ENCODE measurements around the gene PTGFRN.
"Not testable (repeated sequence)": the region's sequence is repeated elsewhere in the genome, so short reads cannot be mapped to it uniquely, and the experiment has no call there.

PTGFRN gene

GRCh38 chr1:116971258-116971860, 61.6 kb downstream of the PTGFRN start:
- Histone ChIP-seq H3K9me2 (replicated peaks; ENCODE audit: insufficient read depth, low read length) (no peaks in the 10 kb centered on the region), H3K27me3 (ENCODE audit: low read length) (no peaks in the 10 kb centered on the region), H3K9me3 (ENCODE audit: insufficient read depth, low read length) (no peaks in the 10 kb centered on the region), H4K20me1 (ENCODE audit: low read depth, low read length) (no peaks in the 10 kb centered on the region), H3K9ac (ENCODE audit: low read length) (no peak overlapping the region), H3F3A (ENCODE audit: insufficient read depth) (no peaks in the 10 kb centered on the region), H3K79me2 (ENCODE audit: insufficient read depth, low read length) (no peaks in the 10 kb centered on the region), H3K4me3 (ENCODE audit: insufficient read depth, low read length, poor library complexity, severe bottlenecking) (no peak overlapping the region), H3K27ac (ENCODE audit: low read depth, low read length) (no peak overlapping the region), H3K4me2 (ENCODE audit: low read depth, low read length, poor library complexity, severe bottlenecking) (no peak overlapping the region), H2AFZ (ENCODE audit: low read depth, low read length, severe bottlenecking) (no peak overlapping the region), H3K36me3 (ENCODE audit: low read length) (no peaks in the 10 kb centered on the region)
- TF ChIP-seq EZH2phosphoT487 (conservative IDR thresholded peaks at IDR 0.05; ENCODE audit: low read length) = no peak
- TF ChIP-seq, protein P1, sequence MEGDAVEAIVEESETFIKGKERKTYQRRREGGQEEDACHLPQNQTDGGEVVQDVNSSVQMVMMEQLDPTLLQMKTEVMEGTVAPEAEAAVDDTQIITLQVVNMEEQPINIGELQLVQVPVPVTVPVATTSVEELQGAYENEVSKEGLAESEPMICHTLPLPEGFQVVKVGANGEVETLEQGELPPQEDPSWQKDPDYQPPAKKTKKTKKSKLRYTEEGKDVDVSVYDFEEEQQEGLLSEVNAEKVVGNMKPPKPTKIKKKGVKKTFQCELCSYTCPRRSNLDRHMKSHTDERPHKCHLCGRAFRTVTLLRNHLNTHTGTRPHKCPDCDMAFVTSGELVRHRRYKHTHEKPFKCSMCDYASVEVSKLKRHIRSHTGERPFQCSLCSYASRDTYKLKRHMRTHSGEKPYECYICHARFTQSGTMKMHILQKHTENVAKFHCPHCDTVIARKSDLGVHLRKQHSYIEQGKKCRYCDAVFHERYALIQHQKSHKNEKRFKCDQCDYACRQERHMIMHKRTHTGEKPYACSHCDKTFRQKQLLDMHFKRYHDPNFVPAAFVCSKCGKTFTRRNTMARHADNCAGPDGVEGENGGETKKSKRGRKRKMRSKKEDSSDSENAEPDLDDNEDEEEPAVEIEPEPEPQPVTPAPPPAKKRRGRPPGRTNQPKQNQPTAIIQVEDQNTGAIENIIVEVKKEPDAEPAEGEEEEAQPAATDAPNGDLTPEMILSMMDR (IDR thresholded peaks at IDR 0.05; ENCODE audit: insufficient read depth, low read length, poor library complexity, severe bottlenecking) = no peak

DNA sequence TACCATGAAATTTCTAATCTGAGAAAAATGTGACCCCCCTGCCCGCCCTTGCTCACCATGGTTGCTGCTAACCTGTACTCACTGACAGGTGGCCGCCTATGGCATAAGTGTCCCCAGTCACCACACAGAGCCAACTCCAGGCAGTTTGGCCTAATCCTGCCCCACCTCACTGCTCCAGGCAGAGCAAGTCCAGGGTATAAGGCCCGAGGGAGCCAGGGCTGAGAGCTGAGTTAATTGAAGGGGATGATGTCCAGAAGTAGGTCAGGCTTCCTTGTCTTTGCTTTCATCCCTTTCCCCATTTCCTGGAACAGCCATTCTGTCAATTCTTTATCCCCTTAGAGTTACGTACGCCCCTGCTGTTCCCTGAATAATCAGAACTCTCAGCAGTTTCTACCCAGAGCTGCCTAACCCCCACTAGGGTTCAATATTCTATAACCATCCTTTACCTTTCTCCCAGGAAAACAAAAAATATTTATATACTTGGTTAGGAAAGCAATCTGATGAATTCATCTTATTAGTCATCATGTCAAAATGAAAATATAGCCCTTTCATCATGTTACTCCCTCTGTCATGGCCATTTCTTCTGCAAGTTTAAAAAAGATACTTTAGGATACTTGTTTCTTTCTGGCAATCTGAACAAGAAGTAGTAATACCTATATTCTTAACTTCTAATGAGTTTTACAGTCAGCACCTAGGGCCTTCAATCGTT, 62.4 kb downstream of the PTGFRN start:
- Histone ChIP-seq H3K9me2 (replicated peaks; ENCODE audit: insufficient read depth, low read length) (no peaks in the 10 kb centered on the region), H4K20me1 (ENCODE audit: low read depth, low read length) (no peaks in the 10 kb centered on the region), H2AFZ (ENCODE audit: low read depth, low read length, severe bottlenecking) (no peak overlapping the region), H3K79me2 (ENCODE audit: insufficient read depth, low read length) (no peaks in the 10 kb centered on the region), H3K27me3 (ENCODE audit: low read length) (no peaks in the 10 kb centered on the region), H3F3A (ENCODE audit: insufficient read depth) (no peaks in the 10 kb centered on the region), H3K4me3 (ENCODE audit: insufficient read depth, low read length, poor library complexity, severe bottlenecking) (no peak overlapping the region), H3K4me2 (ENCODE audit: low read depth, low read length, poor library complexity, severe bottlenecking) (no peak overlapping the region), H3K36me3 (ENCODE audit: low read length) (no peaks in the 10 kb centered on the region), H3K27ac (ENCODE audit: low read depth, low read length) (no peak overlapping the region), H3K9me3 (ENCODE audit: insufficient read depth, low read length) (no peaks in the 10 kb centered on the region), H3K9ac (ENCODE audit: low read length) (no peak overlapping the region)
- no peak for TF ChIP-seq EZH2phosphoT487 (conservative IDR thresholded peaks at IDR 0.05; ENCODE audit: low read length)
- TF ChIP-seq, protein P1 (IDR thresholded peaks at IDR 0.05; ENCODE audit: insufficient read depth, low read length, poor library complexity, severe bottlenecking) = no peak

DNA sequence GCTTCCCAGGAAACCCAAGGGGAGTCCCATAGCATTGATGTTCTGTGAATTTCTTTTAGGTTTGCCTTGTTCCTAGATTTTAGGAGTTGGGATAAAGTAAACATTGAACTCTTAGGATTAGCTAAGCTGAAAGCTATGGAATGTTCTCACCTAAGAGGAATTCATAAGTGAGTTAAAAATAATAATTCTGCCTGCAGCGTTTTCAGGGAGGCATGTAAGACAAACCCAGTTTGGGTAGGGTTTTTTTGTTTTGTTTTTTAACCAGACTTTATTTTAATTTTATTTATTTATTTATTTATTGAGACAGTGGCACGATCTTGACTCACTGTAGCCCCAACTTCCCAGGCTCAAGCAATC, 62.9 kb downstream of the PTGFRN start:
- H3K9me3 ChIP-seq (ENCODE audit: insufficient read depth, low read length) = no peaks in the 10 kb centered on the region
- no peak overlapping the region for H3K4me3 ChIP-seq (ENCODE audit: insufficient read depth, low read length, poor library complexity, severe bottlenecking)
- TF ChIP-seq EZH2phosphoT487 (conservative IDR thresholded peaks at IDR 0.05; ENCODE audit: low read length) = no peak
- TF ChIP-seq, protein P1 (IDR thresholded peaks at IDR 0.05; ENCODE audit: insufficient read depth, low read length, poor library complexity, severe bottlenecking) = no peak
- H3K4me2 ChIP-seq (ENCODE audit: low read depth, low read length, poor library complexity, severe bottlenecking) = no peak overlapping the region
- no peak overlapping the region for H3K27ac ChIP-seq (ENCODE audit: low read depth, low read length)
- H3F3A ChIP-seq (ENCODE audit: insufficient read depth) = no peaks in the 10 kb centered on the region
- no peak overlapping the region for H3K9ac ChIP-seq (ENCODE audit: low read length)
- H4K20me1 ChIP-seq (ENCODE audit: low read depth, low read length) = no peaks in the 10 kb centered on the region
- no peak overlapping the region for H2AFZ ChIP-seq (ENCODE audit: low read depth, low read length, severe bottlenecking)
- H3K27me3 ChIP-seq (ENCODE audit: low read length) = no peaks in the 10 kb centered on the region
- no peaks in the 10 kb centered on the region for H3K36me3 ChIP-seq (ENCODE audit: low read length)
- no peaks in the 10 kb centered on the region for H3K79me2 ChIP-seq (ENCODE audit: insufficient read depth, low read length)
- H3K9me2 ChIP-seq (replicated peaks; ENCODE audit: insufficient read depth, low read length) = no peaks in the 10 kb centered on the region

GRCh38 chr1:116980309-116980708, 70.6 kb downstream of the PTGFRN start:
- not testable (repeated sequence) for H3K4me2 ChIP-seq (ENCODE audit: low read depth, low read length, poor library complexity, severe bottlenecking); H3K9me3 ChIP-seq (ENCODE audit: insufficient read depth, low read length); H2AFZ ChIP-seq (ENCODE audit: low read depth, low read length, severe bottlenecking)

More at GRCh38 chr1:116980309-116980708, 70.6 kb downstream of the PTGFRN start:
- H4K20me1 ChIP-seq (ENCODE audit: low read depth, low read length); H3F3A ChIP-seq (ENCODE audit: insufficient read depth); H3K9me2 ChIP-seq (replicated peaks; ENCODE audit: insufficient read depth, low read length); H3K36me3 ChIP-seq (ENCODE audit: low read length); H3K79me2 ChIP-seq (ENCODE audit: insufficient read depth, low read length); H3K27me3 ChIP-seq (ENCODE audit: low read length); H3K9ac ChIP-seq (ENCODE audit: low read length); H3K4me3 ChIP-seq (ENCODE audit: insufficient read depth, low read length, poor library complexity, severe bottlenecking); H3K27ac ChIP-seq (ENCODE audit: low read depth, low read length): not testable (repeated sequence)
